HEK293T (cell line): ENCODE data around the gene HIBCH.

Source experiments
- CTCF ChIA-PET: fragments of 350-600 bp; formaldehyde crosslinking; extraction: SDS; loops from one replicate; lab custom pipeline; 2021; ENCODE audit warnings: antibody characterized with exemption, inconsistent platforms; lab: Yijun Ruan, JAX
- POLR2A ChIA-PET: fragments of 350-600 bp; formaldehyde crosslinking; extraction: SDS; loops from one replicate; lab custom pipeline; 2020; ENCODE audit warnings: antibody characterized with exemption, inconsistent platforms; lab: Yijun Ruan, JAX
- DNase-seq: peaks from one replicate; pipeline ENCODE4 v3.0.0; 2012; ENCODE audit warnings: mixed read lengths; ENCODE audit errors: extremely low spot score
- ARNT ChIP-seq: fragments of 450-650 bp; IDR thresholded peaks from 2 replicates; pipeline ENCODE4 v1.6.1; 2017; ENCODE audit warnings: mild to moderate bottlenecking
- BHLHE40 ChIP-seq: fragments of 450-650 bp; IDR thresholded peaks from 2 replicates; pipeline ENCODE4 v1.6.1; 2016; ENCODE audit warnings: mild to moderate bottlenecking, moderate library complexity, borderline replicate concordance
- CTBP1 ChIP-seq: fragments of 450-650 bp; IDR thresholded peaks from 2 replicates; pipeline ENCODE4 v1.6.1; 2016; ENCODE audit warnings: borderline replicate concordance
- ELF4 ChIP-seq: fragments of 450-650 bp; IDR thresholded peaks from 2 replicates; pipeline ENCODE4 v1.6.1; 2017; ENCODE audit warnings: antibody characterized with exemption
- FOXA1 ChIP-seq: fragments of 450-650 bp; IDR thresholded peaks from 2 replicates; pipeline ENCODE4 v1.6.1; 2016; ENCODE audit warnings: mild to moderate bottlenecking
- FOXK2 ChIP-seq: fragments of 450-650 bp; IDR thresholded peaks from 2 replicates; pipeline ENCODE4 v1.6.1; 2016; ENCODE audit warnings: mild to moderate bottlenecking
- FOXM1 ChIP-seq: fragments of 450-650 bp; IDR thresholded peaks from 2 replicates; pipeline ENCODE4 v1.6.1; 2017; ENCODE audit warnings: mild to moderate bottlenecking, borderline replicate concordance
- HDGF ChIP-seq: fragments of 450-650 bp; IDR thresholded peaks from 2 replicates; pipeline ENCODE4 v1.6.1; 2017; ENCODE audit warnings: antibody characterized with exemption, borderline replicate concordance
- L3MBTL2 ChIP-seq: fragments of 450-650 bp; conservative IDR thresholded peaks from 2 replicates; pipeline ENCODE4 v1.6.1; 2016; ENCODE audit warnings: mild to moderate bottlenecking
- LEF1 ChIP-seq: fragments of 450-650 bp; IDR thresholded peaks from 2 replicates; pipeline ENCODE4 v1.6.1; 2017; ENCODE audit warnings: mild to moderate bottlenecking, borderline replicate concordance
- NFRKB ChIP-seq: fragments of 450-650 bp; IDR thresholded peaks from 2 replicates; pipeline ENCODE4 v1.6.1; 2016; ENCODE audit warnings: mild to moderate bottlenecking, moderate library complexity
- PKNOX1 ChIP-seq: fragments of 450-650 bp; IDR thresholded peaks from 2 replicates; pipeline ENCODE4 v1.6.1; 2016
- SP1 ChIP-seq: fragments of 450-650 bp; IDR thresholded peaks from 2 replicates; pipeline ENCODE4 v1.6.1; 2017
- SUZ12 ChIP-seq: fragments of 450-650 bp; IDR thresholded peaks from 2 replicates; pipeline ENCODE4 v1.6.1; 2016; ENCODE audit warnings: mild to moderate bottlenecking
- TARDBP ChIP-seq: fragments of 450-650 bp; IDR thresholded peaks from 2 replicates; pipeline ENCODE4 v1.6.1; 2016
- ZNF384 ChIP-seq: fragments of 450-650 bp; IDR thresholded peaks from 2 replicates; pipeline ENCODE4 v1.6.1; 2016

The HIBCH gene

GRCh38 chr2:190202018-190202417, 117.6 kb downstream of the HIBCH start:
- DNase-seq: no peak
- TF ChIP-seq TARDBP (no peak), BHLHE40 (no peak), PKNOX1 (no peak), NFRKB (no peak), CTBP1 (no peak), SP1 (no peak), L3MBTL2 (no peak), FOXA1 (no peak), ELF4 (no peak), ZNF384 (no peak), ARNT (no peak)
- POLR2A ChIA-PET: no interaction called here
- CTCF ChIA-PET: no interaction called here

- DNase-seq: no peak
- POLR2A ChIA-PET: no interaction called here
- CTCF ChIA-PET: no interaction called here
- no peak for TF ChIP-seq TARDBP
These were observed 119.0 kb downstream of the HIBCH start for GRCh38 chr2:190200603-190201002.

- no peak for DNase-seq
- TF ChIP-seq PKNOX1: no peak
- TF ChIP-seq CTBP1: no peak
- no peak for TF ChIP-seq HDGF
- TF ChIP-seq ELF4: no peak
- TF ChIP-seq TARDBP: no peak
- no peak for TF ChIP-seq SUZ12
- TF ChIP-seq ZNF384: no peak
- TF ChIP-seq NFRKB: no peak
- ChIA-PET CTCF (no interaction called here), POLR2A (interaction anchor here (0.9 kb wide), 1 partner anchor 19 kb away, joined by 3 read pairs; a partner anchor contains a TSS)
These were observed 120.1 kb downstream of the HIBCH start for GRCh38 chr2:190199530-190199929.

GRCh38 chr2:190199109-190199508, 120.5 kb downstream of the HIBCH start:
- no peak for DNase-seq
- ChIA-PET CTCF (interaction anchor here (0.6 kb wide), 1 partner anchor 48 kb away, joined by 3 read pairs; no protein-coding TSS in a partner anchor), POLR2A (interaction anchor here (0.9 kb wide), 1 partner anchor 19 kb away, joined by 3 read pairs; a partner anchor contains a TSS)
- TF ChIP-seq NFRKB (no peak), ARNT (no peak), BHLHE40 (no peak), TARDBP (no peak), LEF1 (no peak), PKNOX1 (no peak), FOXA1 (no peak), FOXK2 (no peak), ELF4 (no peak)

GRCh38 chr2:190197143-190197720, 122.4 kb downstream of the HIBCH start:
- TF ChIP-seq TARDBP (no peak), BHLHE40 (no peak), NFRKB (no peak), FOXA1 (no peak), FOXK2 (no peak), HDGF (no peak), SUZ12 (no peak), FOXM1 (no peak), ELF4 (no peak), ARNT (no peak), ZNF384 (no peak), PKNOX1 (no peak), CTBP1 (no peak), SP1 (no peak), LEF1 (no peak), L3MBTL2 (no peak)
- no peak for DNase-seq
- ChIA-PET CTCF (interaction anchor here (0.7 kb wide), 1 partner anchor 70 kb away, joined by 3 read pairs; no protein-coding TSS in a partner anchor), POLR2A (no interaction called here)

- ChIA-PET POLR2A (no interaction called here), CTCF (no interaction called here)
- TF ChIP-seq TARDBP: no peak
- no peak for TF ChIP-seq FOXA1
- TF ChIP-seq SUZ12: no peak
- TF ChIP-seq PKNOX1: no peak
- DNase-seq: no peak
These were observed 129.0 kb downstream of the HIBCH start for GRCh38 chr2:190190507-190191162.
